SK-MEL-5 (cell line): Measurements from ENCODE around the gene NCOA6. TPM values are rescaled to one million over a fixed set of nuclear protein-coding genes. Genes with fewer than 3 reads are reported as not detected.
"Not testable (repeated sequence)": the region's sequence is repeated elsewhere in the genome, so short reads cannot be mapped to it uniquely, and the experiment has no call there.

ENCODE experiments used
- DNase-seq: peaks from one replicate; pipeline ENCODE4 v3.0.0-alpha.2; 2016; ENCODE audit warnings: low read depth, low spot score
- in situ Hi-C: cut with HindIII; loops from 2 replicates; pipeline ENCODE4 v1.10.0; 2016; ENCODE audit warnings: low sequenced_read_pairs, high pct_unique_total_duplicates, low pct_unique_long_range_greater_than_20kb
- total RNA-seq: library from RNA; depleted of rRNA; stranded (reverse); fragments of >200 nt; shearing (Covaris generic); gene quantifications from 2 replicates; pipeline ENCODE4 v1.2.3, GENCODE V29; 2014

The NCOA6 gene
- total RNA-seq, 1 experiment from 2014 or later, result 6.1 TPM

DNA sequence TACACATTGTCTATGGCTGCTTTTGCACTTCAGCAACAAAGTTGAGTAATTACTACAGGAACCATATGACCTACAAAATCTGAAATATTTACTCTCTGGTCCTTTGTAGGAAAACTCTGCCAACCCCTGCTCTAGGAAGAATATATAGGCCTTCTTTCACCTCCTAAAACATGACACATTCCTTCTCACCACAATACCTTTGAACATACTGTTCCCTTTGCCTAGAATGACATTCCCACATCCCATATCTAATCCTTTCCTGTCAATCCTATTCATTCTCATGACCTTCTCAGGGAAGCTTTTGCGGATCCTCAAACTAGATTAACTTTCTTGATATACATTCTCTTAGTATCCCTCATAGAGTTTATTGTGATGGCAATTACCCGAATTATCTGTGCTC lies 18.0 kb upstream of the NCOA6 start:
- peak; percentile 39 for DNase-seq
- in situ Hi-C loops, result no loop called here

GRCh38 chr20:34842143-34842542 lies 16.7 kb upstream of the NCOA6 start:
- no peak for DNase-seq
- in situ Hi-C loops, result no loop called here

- in situ Hi-C loops, result no loop called here
- peak; percentile 64 for DNase-seq
These were observed 9.0 kb upstream of the NCOA6 start for GRCh38 chr20:34834459-34834893.

DNA sequence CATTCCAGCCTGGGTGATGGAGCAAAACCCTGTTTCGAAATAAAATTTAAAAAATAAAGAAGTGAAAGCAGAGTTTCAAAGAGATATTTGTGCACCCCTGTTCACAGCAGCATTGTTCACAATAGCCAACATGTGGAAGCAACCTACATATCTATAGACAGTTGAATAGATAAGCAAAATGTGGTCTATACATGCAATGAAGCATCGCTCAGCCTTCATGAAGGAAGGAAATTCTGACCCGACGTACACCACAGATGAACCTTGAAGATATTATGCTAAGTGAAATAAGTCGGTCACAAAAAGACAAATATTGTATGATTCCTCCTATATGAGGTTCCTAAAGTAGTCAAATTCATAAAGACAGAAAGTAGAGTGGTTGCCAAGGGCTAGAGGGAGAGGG lies 6.5 kb upstream of the NCOA6 start:
- in situ Hi-C loops, result no loop called here
- no peak for DNase-seq

DNA sequence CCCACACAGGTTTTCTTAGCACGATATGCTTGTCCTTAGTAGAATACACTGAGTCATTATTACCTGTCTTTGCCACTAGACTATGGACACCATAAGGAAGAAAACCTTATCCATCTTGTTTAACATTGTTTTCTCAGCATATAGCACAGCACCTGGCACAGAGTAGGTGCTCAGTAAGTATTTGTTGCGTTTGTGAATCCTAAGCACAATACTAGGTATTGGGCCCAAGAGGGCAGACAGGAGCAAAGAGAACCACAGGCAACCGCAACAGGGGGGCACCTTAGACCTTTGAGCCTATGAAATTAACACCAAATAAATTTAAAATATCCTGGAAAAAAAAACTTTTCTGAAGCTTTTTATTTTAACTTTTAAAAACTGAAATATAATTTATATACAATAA lies 3.7 kb upstream of the NCOA6 start:
- no peak for DNase-seq

DNA sequence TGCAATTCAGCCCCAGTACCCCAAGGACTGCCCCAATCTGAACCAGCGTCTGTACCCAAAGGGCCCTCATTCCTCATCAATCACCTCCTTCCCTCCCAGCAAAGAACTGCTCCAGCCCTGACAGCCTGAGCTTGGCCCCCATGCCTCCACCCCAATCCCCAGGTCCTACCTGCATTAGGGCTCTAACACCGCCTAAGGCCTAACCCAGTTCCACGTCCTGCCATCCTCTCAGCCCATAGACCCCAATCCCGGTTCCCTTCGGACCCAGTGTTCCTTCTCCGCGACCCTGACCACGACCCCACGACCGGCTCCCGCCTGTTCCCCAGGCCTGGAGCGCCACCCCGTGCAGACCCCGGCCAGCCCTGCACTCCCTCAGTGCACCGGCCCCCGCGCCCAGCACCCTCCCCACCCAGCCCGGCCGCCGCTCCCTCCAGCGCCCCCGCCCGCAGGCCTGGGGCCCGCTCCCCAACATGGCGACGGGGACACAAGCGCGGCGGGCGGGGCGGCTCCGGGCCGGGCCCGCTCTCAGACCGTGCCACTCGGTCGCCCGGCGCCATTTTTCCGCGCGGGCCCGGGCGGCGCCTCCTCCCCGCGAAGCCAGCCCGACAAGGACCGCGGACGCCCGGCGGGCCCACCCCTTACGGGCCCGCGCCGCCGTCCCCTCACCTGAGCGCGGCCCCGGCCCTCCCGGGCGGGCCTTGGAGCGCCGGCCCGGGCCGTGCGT lies 483 bp downstream of the NCOA6 start:
- DNase-seq, result peak; percentile 34
- in situ Hi-C loops, result no loop called here

More for the DNA sequence above, 3.7 kb upstream of the NCOA6 start:
- in situ Hi-C loops, result no loop called here

- in situ Hi-C loops, result no loop called here
- peak; percentile 82 for DNase-seq
These were observed 1.0 kb downstream of the NCOA6 start for GRCh38 chr20:34824452-34824805.

DNA sequence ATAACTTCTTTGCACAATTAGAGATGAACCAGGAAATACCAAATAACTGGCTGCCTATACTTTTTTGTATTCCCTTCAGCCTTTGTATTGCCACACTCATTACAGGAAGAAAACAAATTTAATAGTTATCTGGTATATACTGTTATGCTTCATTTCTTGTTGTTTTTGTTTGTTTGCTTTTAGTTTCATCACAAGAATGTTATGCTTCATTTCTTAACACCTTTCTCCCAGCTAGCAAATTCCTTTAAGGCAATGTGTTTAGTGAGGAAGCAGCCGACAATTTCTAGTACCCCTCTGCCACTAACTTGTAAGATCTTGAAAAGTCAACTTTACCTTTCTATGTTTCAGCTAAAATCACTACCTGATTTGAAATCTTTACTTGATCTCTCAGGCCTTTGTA lies 1.4 kb downstream of the NCOA6 start:
- no peak for DNase-seq
- in situ Hi-C loops, result no loop called here

DNA sequence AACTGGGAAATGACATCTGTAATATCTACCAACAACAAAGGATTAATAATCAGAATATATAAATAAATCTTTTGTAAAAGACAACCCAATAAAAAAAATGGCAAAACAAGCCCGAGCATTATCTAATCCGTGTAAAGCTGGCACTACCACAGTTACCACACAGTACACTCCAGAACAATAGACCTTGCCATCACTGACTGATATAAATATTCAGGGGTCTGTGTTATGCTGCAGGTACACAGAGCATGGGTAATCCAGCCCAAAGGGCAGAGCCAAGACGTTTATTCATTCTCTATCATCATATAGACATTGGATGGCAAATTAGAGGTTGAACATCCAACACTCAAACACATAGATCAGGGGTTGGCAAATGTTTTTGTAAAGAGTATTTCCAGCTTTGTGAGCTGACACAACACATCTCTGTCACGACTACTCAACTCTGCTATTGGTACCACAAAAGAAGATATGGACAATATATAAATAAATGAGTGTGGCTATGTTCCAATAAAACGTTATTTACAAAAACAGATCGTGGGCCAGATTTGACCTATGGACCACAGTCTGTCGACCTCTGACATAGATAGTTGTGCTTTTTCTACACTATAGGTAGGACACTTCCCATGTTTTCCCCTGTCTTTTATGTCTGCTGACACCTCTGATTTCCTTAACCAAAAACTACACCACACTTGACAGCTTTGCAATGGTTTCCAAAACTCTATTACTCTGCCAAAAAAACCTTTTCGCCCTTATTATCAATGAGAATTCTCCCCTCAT lies 4.5 kb downstream of the NCOA6 start:
- no peak for DNase-seq
- in situ Hi-C loops, result no loop called here

DNA sequence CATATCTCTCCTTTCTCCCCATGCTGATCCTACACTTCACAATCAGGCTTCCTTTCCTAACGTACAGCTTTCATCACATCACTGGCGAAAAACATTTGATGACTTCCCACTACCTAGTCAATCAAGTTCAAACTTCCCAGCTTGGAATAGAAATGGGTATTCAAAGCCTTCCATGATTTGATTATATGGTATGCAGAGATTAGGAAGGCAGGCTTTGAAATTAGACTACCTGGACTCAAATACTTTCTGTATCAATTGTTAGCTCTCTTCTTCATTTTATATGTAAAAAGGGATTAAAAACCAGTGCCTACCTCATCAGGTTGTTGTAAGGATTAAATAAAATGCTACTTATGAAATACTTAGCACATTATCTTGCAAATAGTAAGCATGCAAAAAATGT lies 7.7 kb downstream of the NCOA6 start:
- in situ Hi-C loops, result no loop called here
- no peak for DNase-seq

DNA sequence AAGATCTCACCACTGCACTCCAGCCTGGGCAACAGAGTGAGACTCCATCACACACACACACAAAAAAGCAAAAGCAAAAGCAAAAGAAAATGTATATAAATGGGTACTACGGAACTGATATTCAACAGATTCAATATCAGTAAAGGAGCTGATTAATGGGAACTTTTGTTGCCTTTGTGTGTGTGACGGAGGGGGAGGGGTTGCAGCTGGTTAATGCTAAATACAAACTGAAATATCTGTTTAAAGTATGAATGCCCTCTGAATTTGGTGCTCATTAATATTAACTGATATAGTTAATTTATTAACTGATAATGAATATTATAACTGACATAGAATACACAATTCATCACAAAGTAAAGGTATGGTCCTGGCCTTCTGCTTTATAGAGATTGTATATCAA lies 8.4 kb downstream of the NCOA6 start:
- in situ Hi-C loops, result no loop called here
- DNase-seq, result no peak

- DNase-seq, result no peak
- in situ Hi-C loops, result no loop called here
These were observed 9.8 kb downstream of the NCOA6 start for GRCh38 chr20:34815636-34816035.

- no peak for DNase-seq
These were observed 16.9 kb downstream of the NCOA6 start for GRCh38 chr20:34808583-34808982.

DNA sequence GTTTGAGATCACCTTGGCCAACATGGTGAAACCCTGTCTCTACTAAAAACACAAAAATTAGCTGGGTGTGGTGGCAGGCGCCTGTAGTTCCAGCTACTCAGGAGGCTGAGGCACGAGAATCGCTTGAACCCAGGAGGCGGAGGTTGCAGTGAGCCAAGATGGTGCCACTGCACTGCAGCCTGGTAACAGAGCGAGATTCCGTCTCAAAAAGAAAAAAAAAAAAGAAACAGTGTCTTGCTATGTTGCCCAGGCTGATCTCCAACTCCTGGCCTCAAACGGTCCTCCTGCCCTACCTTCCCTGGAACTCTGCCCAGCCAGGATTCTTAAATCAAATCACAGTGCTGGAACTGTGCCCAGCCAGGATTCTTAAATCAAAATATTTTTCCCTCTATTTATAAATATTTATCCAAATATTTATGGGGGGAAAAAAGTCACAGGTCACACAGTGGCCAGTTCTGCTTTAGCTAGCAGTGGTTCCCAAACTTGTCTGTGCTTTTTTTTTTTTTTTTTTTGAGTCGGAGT lies 17.4 kb downstream of the NCOA6 start:
- in situ Hi-C loops, DNase-seq: not testable (repeated sequence)

More at GRCh38 chr20:34808583-34808982, 16.9 kb downstream of the NCOA6 start:
- in situ Hi-C loops, result no loop called here

DNA sequence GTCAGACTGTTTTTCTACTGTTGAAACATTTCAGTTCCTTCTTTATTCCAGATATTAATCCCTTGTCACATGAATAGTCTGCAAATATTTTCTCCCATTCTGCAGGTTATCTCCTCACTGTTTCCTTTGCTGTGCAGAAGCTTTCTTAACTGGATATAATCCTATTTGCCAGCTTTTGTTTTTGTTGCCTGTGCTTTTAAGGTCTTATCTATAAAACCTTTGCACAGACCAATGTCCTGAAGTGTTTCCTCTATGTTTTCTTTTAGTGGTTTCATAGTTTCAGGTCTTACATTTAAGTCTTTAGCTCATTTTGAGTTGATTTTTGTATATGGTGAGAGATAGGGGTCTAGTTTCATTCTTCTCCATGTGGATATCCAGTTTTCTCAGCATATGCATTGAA lies 19.2 kb downstream of the NCOA6 start:
- in situ Hi-C loops, result no loop called here
- DNase-seq, result no peak

- in situ Hi-C loops, result no loop called here
- no peak for DNase-seq
These were observed 26.6 kb downstream of the NCOA6 start for GRCh38 chr20:34798871-34799270.

- DNase-seq, result no peak
- in situ Hi-C loops, result no loop called here
These were observed 27.1 kb downstream of the NCOA6 start for GRCh38 chr20:34798328-34798727.

DNA sequence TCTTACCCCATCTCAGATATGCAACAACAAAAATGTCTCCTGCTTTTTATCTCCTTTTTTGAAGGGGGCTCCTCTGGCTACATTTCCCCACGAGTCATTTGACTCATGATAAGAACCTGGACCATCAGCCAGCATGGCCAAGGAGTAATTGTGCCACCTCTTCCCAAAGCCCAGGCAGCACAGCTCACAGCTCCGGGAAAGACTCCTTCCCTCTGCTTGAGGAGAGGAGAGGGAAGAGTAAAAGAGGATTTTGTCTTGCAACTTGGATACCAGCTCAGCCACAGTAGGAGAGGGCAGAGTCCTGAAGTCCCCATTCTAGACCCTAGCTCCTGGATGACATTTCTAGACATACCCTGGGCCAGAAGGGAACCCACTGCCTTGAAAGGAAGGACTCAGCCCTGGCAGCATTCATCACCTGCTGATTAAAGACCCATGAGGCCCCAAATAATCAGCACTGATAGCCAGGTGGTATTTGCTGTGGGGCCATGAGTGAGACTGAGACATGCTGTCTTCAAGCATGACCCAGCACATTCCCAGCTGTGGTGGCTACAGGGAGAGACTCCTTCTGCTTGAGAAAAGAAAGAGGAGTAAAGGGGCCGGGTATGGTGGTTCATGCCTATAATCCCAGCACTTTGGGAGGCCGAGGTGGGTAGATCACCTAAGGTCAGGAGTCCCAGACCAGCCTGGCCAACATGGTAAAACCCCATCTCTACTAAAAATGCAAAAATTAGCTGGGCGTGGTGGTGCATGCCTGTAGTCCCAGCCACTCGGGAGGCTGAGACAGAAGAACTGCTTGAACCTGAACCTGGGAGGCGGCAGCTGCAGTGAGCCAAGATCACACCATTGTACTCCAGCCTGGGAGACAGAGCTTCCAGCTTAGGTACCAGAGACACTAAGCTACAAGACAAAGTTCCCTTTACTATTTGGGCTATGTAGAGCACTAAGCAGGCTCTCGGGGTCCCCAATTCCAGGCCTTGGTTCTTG lies 28.1 kb downstream of the NCOA6 start:
- in situ Hi-C loops, result no loop called here
- DNase-seq, result no peak
